Left kidney (tissue), 2 donors: ENCODE data around the gene PSMG3. TPM values are rescaled to one million over a fixed set of nuclear protein-coding genes. Genes with fewer than 3 reads are reported as not detected.
A peak's percentile ranks its signal among the peaks of the same experiment; 100 is the strongest.

ENCODE experiments used
- DNase-seq: peaks from one replicate; pipeline ENCODE4 v3.0.0-alpha.2; 2013
- polyA plus RNA-seq: library from polyadenylated mRNA; unstranded; fragments of 120-200 nt; gene quantifications from one replicate; pipeline ENCODE4 v1.2.1, GENCODE V29; 2013; ENCODE audit not compliant: insufficient read length

PSMG3 gene
- polyA plus RNA-seq, 1 donor, result 31.5 TPM

- DNase-seq, result no peak
These were observed 23.4 kb downstream of the PSMG3 start for GRCh38 chr7:1546274-1546908.

- DNase-seq, result no peak
These were observed 24.2 kb downstream of the PSMG3 start for GRCh38 chr7:1545417-1546246.

DNA sequence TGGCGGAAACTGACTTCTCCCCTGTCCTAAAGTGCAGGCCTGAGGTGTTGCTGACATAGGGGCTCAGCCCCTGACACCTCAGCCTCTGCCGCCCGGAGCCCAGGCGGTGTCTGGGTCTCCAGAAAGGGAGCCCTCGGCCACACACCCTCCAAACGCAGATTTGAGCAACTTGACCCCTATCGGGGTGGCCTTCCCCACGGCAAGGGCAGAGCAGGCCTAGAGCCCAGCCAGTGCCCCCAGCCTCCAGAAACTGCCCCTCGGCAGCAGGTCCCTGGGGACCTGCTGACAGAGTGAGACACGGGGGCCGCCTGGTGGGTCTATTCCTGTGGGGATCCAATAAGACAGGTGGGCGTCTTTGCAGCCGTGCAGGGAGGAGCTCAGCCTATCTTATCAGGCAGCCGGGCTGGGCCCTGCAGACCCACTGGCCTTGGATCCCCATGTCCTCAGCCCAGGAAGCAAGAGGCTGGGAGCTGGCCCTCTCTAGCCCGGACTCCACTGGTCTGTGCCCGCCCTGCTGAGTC is 24.9 kb downstream of the PSMG3 start:
- no peak for DNase-seq

- DNase-seq, result no peak
These were observed 25.5 kb downstream of the PSMG3 start for GRCh38 chr7:1544178-1544895.

- no peak for DNase-seq
These were observed 26.0 kb downstream of the PSMG3 start for GRCh38 chr7:1543826-1544177.

DNA sequence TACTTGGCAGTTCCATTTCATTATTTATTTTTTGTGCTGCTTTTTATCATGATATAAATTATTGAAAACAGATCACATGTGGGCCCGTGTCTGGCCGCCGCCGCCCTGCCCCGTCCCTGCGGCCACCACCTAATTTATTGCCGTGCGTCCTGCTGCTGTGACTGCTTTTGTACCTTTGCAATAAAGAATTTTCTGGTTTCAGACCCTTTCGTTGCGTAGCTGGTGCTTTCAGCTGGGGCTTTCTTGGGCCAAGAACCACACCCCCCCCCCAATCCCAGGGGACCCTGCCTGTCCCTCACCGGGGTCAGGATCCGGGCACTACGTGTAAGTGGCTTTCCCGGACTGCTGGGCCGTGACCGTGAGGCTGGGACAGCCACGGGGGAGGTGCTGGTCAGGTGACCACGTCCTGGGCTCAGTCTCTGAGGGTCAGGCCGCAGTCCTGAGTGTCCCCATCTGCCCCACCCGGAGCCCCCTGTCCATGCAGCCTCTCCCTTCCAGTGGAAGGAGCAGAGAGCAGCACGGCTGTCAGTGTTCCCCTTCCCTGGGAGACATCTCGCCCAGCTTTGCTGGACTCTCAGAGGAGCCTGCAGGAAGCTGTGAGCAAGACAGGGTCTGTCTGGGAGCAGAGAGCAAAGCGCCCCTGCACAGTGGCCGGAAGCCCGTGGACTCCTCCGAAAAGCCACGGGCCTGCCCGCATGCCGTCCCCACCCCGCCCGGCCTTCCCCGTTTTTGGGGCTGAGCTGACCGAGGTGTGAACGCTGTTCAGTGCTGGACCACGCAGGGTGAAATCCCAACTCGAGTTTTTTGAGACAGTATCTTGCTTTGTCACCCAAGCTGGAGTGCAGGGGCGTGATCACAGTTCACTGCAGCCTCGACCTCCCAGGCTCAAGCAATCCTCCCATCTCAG is 26.7 kb downstream of the PSMG3 start:
- DNase-seq, result no peak

GRCh38 chr7:1542329-1542728 is 27.5 kb downstream of the PSMG3 start:
- DNase-seq, result no peak

DNA sequence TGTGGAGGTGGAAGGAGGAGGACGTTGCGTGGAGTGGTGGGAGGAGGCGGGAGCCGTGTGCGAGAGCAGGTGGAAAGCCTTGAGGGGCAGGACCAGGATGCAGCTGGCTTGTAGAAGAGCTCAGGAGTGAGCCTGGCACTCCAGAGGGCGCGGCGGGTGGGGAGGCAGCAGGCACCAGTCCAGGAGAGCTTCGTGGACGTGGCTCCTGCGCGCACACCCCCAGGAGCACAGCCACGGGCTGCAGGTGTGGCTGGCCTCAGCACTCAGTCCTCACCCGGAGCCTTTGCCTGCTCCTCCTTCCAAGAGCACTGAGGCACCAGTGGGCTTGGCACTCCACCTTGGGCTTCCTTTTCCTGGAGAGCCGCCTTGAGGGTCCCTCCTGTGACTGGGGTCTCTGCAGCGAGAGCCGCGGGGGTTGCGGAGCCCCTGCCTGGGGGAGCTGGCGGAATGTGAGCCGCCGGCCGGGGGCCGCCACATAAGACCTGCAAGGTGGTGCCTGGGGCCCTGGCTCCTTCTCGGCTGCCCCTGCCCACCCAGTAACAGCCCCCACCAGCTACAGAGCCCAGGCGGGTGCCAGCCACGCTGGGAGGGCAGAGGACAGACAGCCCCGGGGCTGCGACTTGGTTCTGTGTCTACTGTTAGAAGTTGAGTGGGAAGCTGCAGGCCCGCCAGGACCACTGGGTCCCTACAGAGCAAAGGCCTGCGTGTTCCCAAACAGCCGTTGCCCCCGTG is 28.2 kb downstream of the PSMG3 start:
- DNase-seq, result no peak

- DNase-seq, result no peak
These were observed 29.0 kb downstream of the PSMG3 start for GRCh38 chr7:1540776-1541271.

DNA sequence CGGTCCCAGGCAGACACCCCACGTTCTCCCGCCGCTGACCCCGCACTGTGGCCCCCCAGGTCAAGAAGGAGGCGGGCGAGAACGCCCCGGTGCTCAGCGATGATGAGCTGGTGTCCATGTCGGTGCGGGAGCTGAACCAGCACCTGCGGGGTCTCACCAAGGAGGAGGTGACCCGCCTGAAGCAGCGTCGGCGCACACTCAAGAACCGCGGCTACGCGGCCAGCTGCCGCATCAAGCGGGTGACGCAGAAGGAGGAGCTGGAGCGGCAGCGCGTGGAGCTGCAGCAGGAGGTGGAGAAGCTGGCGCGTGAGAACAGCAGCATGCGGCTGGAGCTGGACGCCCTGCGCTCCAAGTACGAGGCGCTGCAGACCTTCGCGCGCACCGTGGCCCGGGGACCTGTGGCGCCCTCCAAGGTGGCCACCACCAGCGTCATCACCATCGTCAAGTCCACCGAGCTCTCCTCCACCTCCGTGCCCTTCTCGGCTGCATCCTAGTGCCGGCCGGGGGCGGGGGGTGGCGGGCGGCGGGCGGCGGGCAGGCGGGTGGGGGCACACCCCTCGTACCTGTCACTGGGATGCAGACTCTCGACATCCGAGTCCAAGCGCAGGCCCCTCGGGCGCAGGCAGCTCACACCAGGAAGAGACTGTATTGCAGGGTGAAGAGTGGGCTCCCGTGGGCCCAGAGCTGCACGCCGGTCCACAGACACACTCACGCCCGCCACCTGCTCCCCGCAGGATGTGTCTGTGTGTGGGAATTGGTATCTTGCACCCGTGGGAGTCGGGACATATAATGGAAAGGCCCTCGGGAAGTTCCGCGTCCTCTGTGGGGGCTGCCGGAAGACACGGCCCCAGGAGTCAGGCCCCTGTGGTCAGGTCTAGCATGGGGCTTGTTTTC is 29.7 kb downstream of the PSMG3 start:
- no peak for DNase-seq

DNA sequence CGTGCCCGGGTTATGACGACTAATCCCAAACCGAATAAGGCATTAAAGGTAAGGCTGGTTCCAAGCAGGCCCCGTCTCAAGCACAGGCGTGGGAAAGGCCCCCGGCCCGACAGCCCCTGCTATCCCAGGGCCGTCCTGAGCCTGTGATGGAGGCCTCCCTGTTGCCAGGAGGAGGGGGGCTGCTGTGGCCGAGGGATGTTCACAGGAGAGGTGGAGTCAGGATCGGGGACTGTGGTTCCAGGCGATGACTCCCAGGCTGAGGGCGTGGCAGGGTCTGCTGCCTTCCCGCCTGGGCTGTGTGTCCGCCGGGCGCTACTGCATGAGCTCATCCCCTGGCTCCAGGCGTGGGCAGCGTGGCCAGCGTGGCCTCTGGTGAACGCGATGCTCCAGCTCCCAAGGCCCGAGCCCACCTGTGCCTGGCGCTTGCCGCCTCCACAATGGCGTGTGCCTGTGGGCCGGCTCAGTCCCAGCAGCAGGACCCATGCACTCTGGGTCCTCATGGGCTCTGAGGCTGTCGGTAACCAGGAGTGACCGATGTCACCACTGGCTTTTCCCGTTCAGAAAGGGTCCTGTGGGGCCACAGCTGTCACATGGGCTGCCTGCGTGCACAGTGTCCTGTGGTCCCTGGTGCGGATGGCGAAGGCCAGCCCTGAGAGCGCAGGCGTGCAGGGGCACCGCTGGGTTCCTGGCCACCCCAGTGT is 30.5 kb downstream of the PSMG3 start:
- DNase-seq, result no peak

- DNase-seq, result no peak
These were observed 31.2 kb downstream of the PSMG3 start for GRCh38 chr7:1538544-1539180.

- DNase-seq, result peak; percentile 93
These were observed 32.1 kb downstream of the PSMG3 start for GRCh38 chr7:1537535-1538412.

DNA sequence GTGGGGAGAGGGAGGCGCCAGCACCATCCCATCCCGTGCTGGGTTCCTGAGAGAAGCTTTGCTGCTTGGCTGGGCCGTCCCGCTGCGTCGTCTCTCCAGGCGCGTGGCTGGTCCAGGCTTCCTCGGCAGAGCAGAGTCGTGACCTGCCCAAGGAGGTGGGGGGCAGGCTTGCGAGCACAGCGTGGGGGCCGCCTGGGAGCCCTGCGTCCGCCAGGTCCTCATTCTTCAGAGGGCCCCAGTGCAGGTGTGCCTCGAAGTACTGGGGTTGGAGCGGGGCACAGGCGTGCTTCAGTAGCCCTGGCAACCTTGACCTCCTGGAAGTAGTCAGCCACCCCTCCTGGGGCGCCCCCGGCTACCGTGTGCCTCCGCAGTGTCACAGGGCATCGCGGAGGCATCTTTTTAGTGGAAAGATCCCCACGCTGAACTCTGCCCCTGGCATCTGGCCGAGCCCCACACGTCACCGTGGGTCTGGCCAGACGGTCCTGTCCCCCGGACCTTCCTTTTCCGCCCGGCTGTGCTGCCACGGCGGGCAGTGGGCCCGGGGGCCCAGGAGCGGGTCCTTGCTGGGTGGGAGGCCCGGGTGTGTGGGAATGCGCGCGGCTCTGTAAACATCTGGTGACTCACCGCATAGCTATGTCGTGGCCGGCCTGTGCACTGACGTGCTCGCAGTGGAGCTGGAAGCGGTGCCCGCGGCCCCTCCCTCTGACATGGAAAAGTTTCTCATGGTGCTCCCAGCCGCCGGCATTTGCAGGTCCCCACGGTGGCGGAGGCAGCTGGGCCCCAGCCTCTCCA is 32.9 kb downstream of the PSMG3 start:
- peak; percentile 91 for DNase-seq

GRCh38 chr7:1536455-1536742 is 33.4 kb downstream of the PSMG3 start:
- no peak for DNase-seq

DNA sequence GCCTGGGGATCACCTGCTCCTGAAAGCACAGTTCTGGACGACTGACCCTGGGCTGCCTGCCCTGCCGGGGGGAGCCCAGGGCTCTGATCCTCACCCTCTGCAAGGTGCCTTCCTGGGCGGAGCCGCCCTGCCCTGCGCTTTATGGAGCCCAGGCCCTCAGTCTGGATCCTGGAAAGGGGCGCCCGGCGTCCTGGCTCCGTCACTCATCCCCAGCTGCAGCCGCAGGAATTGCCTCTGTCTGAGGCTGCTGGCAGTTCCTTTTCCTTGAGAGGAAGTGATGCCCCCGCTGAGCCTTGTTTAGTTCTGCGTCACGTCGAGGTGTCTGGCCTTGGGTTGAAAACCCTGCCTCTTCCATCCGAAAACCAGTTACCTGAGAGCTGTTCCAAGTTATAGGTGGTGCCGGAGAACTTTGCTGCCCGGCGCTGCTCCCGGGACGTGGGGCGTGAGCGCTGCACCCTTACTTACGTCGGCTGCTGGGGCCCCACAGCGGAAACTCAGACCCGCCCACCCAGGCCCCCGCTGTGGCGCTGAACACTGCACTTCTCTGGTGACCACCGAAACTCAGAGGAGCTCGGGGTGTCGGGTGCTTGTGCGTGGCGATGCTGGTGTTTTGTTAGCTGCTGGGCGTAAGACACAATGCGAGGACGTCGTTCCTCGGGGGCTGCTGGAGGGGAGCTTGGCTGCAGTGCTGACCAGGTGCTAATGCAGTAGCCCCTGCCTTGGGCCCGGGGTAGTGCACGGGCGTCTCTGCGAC is 34.0 kb downstream of the PSMG3 start:
- DNase-seq, result no peak
